Fibroblast of pulmonary artery (primary cell): ENCODE data around the gene PRKG2.

Experiments used
- DNase-seq: peaks from one replicate; pipeline ENCODE4 v3.0.0-alpha.2; 2010; ENCODE audit warnings: low read depth
- H3K4me3 ChIP-seq: replicated peaks from 2 replicates; pipeline ENCODE4 v1.5.1; 2011; ENCODE audit warnings: low read depth, mild to moderate bottlenecking, control low read depth, low read length, moderate library complexity
- CTCF ChIP-seq: IDR thresholded peaks from 2 replicates; pipeline ENCODE4 v1.5.1; 2011; ENCODE audit warnings: mild to moderate bottlenecking, control low read depth, low read length, inconsistent platforms; ENCODE audit errors: missing control alignments

Gene PRKG2

GRCh38 chr4:81214881-81215868, at the start of gene PRKG2:
TSS of gene PRKG2 (minus strand) at chr4:81215222. CDS start at chr4:81205047, 10,175 bp downstream.
- H3K4me3 ChIP-seq: peak within 1 kb of the TSS; percentile 53
- no peak for TF ChIP-seq CTCF
- peak; percentile 17 for DNase-seq

GRCh38 chr4:81260443-81261101, 45.5 kb upstream of the PRKG2 start:
- peak; percentile 49 for TF ChIP-seq CTCF
- H3K4me3 ChIP-seq: no peak overlapping the region
- DNase-seq: peak; percentile 10

- no peak for TF ChIP-seq CTCF
- H3K4me3 ChIP-seq: no peak overlapping the region
- DNase-seq: no peak
Measured at GRCh38 chr4:81258841-81259550, 44.0 kb upstream of the PRKG2 start.

GRCh38 chr4:81257816-81258215, 42.8 kb upstream of the PRKG2 start:
- TF ChIP-seq CTCF: no peak
- no peak for DNase-seq

GRCh38 chr4:81257021-81257420, 42.0 kb upstream of the PRKG2 start:
- peak; percentile 69 for DNase-seq
- no peak for TF ChIP-seq CTCF
- no peak overlapping the region for H3K4me3 ChIP-seq

More at GRCh38 chr4:81257816-81258215, 42.8 kb upstream of the PRKG2 start:
- H3K4me3 ChIP-seq: no peak overlapping the region

- TF ChIP-seq CTCF: no peak
- H3K4me3 ChIP-seq: no peak overlapping the region
- peak; percentile 15 for DNase-seq
Measured at GRCh38 chr4:81256059-81256970, 41.3 kb upstream of the PRKG2 start.
